ENCODE measurements around the gene RASSF1. TPM values are rescaled to one million over a fixed set of nuclear protein-coding genes. Genes with fewer than 3 reads are reported as not detected.

RASSF1 gene
- total and polyA plus RNA-seq, 2 of the 13 experiments (the other 11 are each of a cell fraction or from before 2014, with no cell fraction given) = 10.2 to 27.5 TPM

DNA sequence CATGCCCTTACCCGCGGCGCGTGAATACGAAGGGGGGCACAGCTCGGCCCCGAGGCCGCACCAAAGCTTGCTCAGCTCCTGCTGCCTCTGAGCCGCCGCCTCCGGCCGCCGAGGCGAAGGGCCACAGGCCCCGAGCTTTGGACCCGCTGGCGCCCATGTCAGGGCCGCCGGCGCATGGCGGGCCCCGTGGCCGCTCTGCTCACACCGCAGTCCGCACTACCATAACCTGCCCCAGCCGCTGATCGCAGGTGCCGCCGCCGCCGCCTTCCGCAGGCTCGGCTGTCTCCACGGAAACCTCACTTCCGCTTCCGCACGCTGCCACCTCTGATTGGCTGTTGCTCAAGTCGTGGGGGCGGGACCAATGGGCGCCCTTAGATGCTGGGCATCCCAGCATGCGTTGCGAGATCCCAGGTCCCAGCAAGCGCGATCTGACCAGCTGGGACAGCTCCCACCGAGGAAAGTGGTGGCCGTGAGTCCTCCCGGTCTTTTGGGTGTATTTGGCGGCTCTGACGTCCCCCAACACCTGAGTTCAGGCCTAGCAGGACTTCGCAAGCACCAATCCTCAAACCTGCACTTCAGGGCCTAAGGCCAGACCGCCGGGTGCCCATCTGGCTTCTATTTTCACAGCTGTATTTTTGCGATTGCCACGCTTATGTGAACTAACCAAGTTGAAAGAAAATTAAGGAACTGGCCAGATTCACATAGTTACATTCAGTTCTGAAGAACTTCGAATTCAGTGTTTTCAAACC, 12.5 kb downstream of the RASSF1 start, which contains the start of gene TUSC2 (continued):
- TF ChIP-seq, protein P1, sequence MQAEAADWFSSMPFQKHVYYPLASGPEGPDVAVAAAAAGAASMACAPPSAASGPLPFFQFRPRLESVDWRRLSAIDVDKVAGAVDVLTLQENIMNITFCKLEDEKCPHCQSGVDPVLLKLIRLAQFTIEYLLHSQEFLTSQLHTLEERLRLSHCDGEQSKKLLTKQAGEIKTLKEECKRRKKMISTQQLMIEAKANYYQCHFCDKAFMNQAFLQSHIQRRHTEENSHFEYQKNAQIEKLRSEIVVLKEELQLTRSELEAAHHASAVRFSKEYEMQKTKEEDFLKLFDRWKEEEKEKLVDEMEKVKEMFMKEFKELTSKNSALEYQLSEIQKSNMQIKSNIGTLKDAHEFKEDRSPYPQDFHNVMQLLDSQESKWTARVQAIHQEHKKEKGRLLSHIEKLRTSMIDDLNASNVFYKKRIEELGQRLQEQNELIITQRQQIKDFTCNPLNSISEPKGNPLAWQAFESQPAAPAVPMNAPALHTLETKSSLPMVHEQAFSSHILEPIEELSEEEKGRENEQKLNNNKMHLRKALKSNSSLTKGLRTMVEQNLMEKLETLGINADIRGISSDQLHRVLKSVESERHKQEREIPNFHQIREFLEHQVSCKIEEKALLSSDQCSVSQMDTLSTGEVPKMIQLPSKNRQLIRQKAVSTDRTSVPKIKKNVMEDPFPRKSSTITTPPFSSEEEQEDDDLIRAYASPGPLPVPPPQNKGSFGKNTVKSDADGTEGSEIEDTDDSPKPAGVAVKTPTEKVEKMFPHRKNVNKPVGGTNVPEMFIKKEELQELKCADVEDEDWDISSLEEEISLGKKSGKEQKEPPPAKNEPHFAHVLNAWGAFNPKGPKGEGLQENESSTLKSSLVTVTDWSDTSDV (CRISPR knock-in tag; IDR thresholded peaks at IDR 0.05) = no peak
- TF ChIP-seq TOPORS (CRISPR knock-in tag; IDR thresholded peaks at IDR 0.05) = no peak
- TF ChIP-seq MYNN (CRISPR knock-in tag; IDR thresholded peaks at IDR 0.05; ENCODE audit: low read depth) = no peak
- no peak for TF ChIP-seq REXO4 (CRISPR knock-in tag; IDR thresholded peaks at IDR 0.05; ENCODE audit: borderline replicate concordance)
- TF ChIP-seq, protein P2, sequence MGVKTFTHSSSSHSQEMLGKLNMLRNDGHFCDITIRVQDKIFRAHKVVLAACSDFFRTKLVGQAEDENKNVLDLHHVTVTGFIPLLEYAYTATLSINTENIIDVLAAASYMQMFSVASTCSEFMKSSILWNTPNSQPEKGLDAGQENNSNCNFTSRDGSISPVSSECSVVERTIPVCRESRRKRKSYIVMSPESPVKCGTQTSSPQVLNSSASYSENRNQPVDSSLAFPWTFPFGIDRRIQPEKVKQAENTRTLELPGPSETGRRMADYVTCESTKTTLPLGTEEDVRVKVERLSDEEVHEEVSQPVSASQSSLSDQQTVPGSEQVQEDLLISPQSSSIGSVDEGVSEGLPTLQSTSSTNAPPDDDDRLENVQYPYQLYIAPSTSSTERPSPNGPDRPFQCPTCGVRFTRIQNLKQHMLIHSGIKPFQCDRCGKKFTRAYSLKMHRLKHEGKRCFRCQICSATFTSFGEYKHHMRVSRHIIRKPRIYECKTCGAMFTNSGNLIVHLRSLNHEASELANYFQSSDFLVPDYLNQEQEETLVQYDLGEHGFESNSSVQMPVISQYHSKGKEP (CRISPR knock-in tag; IDR thresholded peaks at IDR 0.05) = no peak
- TF ChIP-seq, protein P3, sequence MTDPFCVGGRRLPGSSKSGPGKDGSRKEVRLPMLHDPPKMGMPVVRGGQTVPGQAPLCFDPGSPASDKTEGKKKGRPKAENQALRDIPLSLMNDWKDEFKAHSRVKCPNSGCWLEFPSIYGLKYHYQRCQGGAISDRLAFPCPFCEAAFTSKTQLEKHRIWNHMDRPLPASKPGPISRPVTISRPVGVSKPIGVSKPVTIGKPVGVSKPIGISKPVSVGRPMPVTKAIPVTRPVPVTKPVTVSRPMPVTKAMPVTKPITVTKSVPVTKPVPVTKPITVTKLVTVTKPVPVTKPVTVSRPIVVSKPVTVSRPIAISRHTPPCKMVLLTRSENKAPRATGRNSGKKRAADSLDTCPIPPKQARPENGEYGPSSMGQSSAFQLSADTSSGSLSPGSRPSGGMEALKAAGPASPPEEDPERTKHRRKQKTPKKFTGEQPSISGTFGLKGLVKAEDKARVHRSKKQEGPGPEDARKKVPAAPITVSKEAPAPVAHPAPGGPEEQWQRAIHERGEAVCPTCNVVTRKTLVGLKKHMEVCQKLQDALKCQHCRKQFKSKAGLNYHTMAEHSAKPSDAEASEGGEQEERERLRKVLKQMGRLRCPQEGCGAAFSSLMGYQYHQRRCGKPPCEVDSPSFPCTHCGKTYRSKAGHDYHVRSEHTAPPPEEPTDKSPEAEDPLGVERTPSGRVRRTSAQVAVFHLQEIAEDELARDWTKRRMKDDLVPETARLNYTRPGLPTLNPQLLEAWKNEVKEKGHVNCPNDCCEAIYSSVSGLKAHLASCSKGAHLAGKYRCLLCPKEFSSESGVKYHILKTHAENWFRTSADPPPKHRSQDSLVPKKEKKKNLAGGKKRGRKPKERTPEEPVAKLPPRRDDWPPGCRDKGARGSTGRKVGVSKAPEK (CRISPR knock-in tag; IDR thresholded peaks at IDR 0.05; ENCODE audit: borderline replicate concordance) = no peak
- no peak for TF ChIP-seq ZNF343 (CRISPR knock-in tag; IDR thresholded peaks at IDR 0.05)
- TF ChIP-seq, protein P4, sequence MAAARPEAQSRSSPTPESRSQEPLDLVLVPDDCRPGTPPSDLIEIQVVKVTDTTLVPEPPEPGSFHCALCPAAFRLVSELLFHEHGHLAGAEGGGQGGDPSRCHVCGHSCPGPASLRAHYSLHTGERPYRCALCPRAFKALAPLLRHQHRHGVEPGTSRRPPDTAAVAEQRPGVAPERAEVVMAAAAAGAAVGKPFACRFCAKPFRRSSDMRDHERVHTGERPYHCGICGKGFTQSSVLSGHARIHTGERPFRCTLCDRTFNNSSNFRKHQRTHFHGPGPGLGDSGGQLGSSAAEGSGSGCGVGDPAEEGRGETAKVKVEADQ (CRISPR knock-in tag; IDR thresholded peaks at IDR 0.05; ENCODE audit: borderline replicate concordance) = peak; percentile 33; the same call in 1 of the 2 replicates
- TF ChIP-seq ZNF841 (CRISPR knock-in tag; IDR thresholded peaks at IDR 0.05; ENCODE audit: borderline replicate concordance) = no peak
- TF ChIP-seq KDM6A (CRISPR knock-in tag; IDR thresholded peaks at IDR 0.05; ENCODE audit: low read depth) = no peak
- no peak for TF ChIP-seq HES4 (CRISPR knock-in tag; IDR thresholded peaks at IDR 0.05; ENCODE audit: borderline replicate concordance)
- TF ChIP-seq SMARCE1 (IDR thresholded peaks at IDR 0.05; ENCODE audit: borderline replicate concordance) = no peak
- no peak for TF ChIP-seq IRX3 (CRISPR knock-in tag; IDR thresholded peaks at IDR 0.05; ENCODE audit: borderline replicate concordance, low read depth)
- 0 out of 2 replicates have a peak, but pooled peaks have one; percentile 8 for TF ChIP-seq SIX1 (CRISPR knock-in tag; IDR thresholded peaks at IDR 0.05; ENCODE audit: borderline replicate concordance)
- TF ChIP-seq, protein P5, sequence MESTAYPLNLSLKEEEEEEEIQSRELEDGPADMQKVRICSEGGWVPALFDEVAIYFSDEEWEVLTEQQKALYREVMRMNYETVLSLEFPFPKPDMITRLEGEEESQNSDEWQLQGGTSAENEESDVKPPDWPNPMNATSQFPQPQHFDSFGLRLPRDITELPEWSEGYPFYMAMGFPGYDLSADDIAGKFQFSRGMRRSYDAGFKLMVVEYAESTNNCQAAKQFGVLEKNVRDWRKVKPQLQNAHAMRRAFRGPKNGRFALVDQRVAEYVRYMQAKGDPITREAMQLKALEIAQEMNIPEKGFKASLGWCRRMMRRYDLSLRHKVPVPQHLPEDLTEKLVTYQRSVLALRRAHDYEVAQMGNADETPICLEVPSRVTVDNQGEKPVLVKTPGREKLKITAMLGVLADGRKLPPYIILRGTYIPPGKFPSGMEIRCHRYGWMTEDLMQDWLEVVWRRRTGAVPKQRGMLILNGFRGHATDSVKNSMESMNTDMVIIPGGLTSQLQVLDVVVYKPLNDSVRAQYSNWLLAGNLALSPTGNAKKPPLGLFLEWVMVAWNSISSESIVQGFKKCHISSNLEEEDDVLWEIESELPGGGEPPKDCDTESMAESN (CRISPR knock-in tag; conservative IDR thresholded peaks at IDR 0.05) = no peak
- TF ChIP-seq KDM3A (CRISPR knock-in tag; IDR thresholded peaks at IDR 0.05; ENCODE audit: low read depth) = peak; percentile 74; the same call in 1 of the 2 replicates
- 0 out of 2 replicates have a peak, but pooled peaks have one; percentile 47 for TF ChIP-seq ZNF790 (CRISPR knock-in tag; IDR thresholded peaks at IDR 0.05; ENCODE audit: borderline replicate concordance)
- no peak for TF ChIP-seq KLF15 (CRISPR knock-in tag; IDR thresholded peaks at IDR 0.05; ENCODE audit: borderline replicate concordance)
- TF ChIP-seq RXRA (CRISPR knock-in tag; IDR thresholded peaks at IDR 0.05) = peak; percentile 64
